ENCODE measurements around the gene MAP10.

Gene MAP10

GRCh38 chr1:232795497-232796053 lies 9.6 kb upstream of the MAP10 start:
- no peaks in the 10 kb centered on the region for H4K20me1 ChIP-seq (ENCODE audit: insufficient read depth, low read length)
- no peak overlapping the region for H3K4me2 ChIP-seq (ENCODE audit: low read length)
- H2AFZ ChIP-seq (ENCODE audit: low read length), result no peak overlapping the region
- TF ChIP-seq EZH2 (IDR thresholded peaks at IDR 0.05; ENCODE audit: borderline replicate concordance, low read length) (no peak), CTCF (IDR thresholded peaks at IDR 0.05; ENCODE audit: low read length) (no peak)
- H3K9ac ChIP-seq (ENCODE audit: low read length), result no peak overlapping the region
- no peak overlapping the region for H3K4me3 ChIP-seq (ENCODE audit: low read depth, low read length, poor library complexity, severe bottlenecking)
- no peaks in the 10 kb centered on the region for H3F3A ChIP-seq (ENCODE audit: insufficient read depth, low read length)
- H3K9me2 ChIP-seq (ENCODE audit: low read depth, low read length), result no peaks in the 10 kb centered on the region
- H3K27ac ChIP-seq (ENCODE audit: low read depth, low read length, poor library complexity, severe bottlenecking), result no peak overlapping the region
- H3K79me2 ChIP-seq (ENCODE audit: insufficient read depth, low read length), result no peaks in the 10 kb centered on the region
- no peaks in the 10 kb centered on the region for H3K36me3 ChIP-seq (ENCODE audit: insufficient read depth, low read length)
- no peaks in the 10 kb centered on the region for H3K9me3 ChIP-seq (ENCODE audit: low read length)
- no peaks in the 10 kb centered on the region for H3K4me1 ChIP-seq (ENCODE audit: insufficient read depth, low read length, severe bottlenecking)
- H3K27me3 ChIP-seq (ENCODE audit: insufficient read depth, low read length), result no peaks in the 10 kb centered on the region

- Histone ChIP-seq H3K9me3 (ENCODE audit: low read length) (no peaks in the 10 kb centered on the region), H3K9ac (ENCODE audit: low read length) (no peak overlapping the region), H3K27me3 (ENCODE audit: insufficient read depth, low read length) (no peaks in the 10 kb centered on the region), H2AFZ (ENCODE audit: low read length) (no peak overlapping the region), H3F3A (ENCODE audit: insufficient read depth, low read length) (no peaks in the 10 kb centered on the region), H3K9me2 (ENCODE audit: low read depth, low read length) (no peaks in the 10 kb centered on the region), H3K79me2 (ENCODE audit: insufficient read depth, low read length) (no peaks in the 10 kb centered on the region), H4K20me1 (ENCODE audit: insufficient read depth, low read length) (no peaks in the 10 kb centered on the region), H3K27ac (ENCODE audit: low read depth, low read length, poor library complexity, severe bottlenecking) (no peak overlapping the region), H3K4me2 (ENCODE audit: low read length) (no peak overlapping the region), H3K4me1 (ENCODE audit: insufficient read depth, low read length, severe bottlenecking) (no peaks in the 10 kb centered on the region), H3K4me3 (ENCODE audit: low read depth, low read length, poor library complexity, severe bottlenecking) (no peak overlapping the region), H3K36me3 (ENCODE audit: insufficient read depth, low read length) (no peaks in the 10 kb centered on the region)
- no peak for TF ChIP-seq EZH2 (IDR thresholded peaks at IDR 0.05; ENCODE audit: borderline replicate concordance, low read length)
- no peak for TF ChIP-seq CTCF (IDR thresholded peaks at IDR 0.05; ENCODE audit: low read length)
These were observed 7.2 kb upstream of the MAP10 start for GRCh38 chr1:232797856-232798510.

- H4K20me1 ChIP-seq (ENCODE audit: insufficient read depth, low read length), result no peaks in the 10 kb centered on the region
- no peaks in the 10 kb centered on the region for H3K9me2 ChIP-seq (ENCODE audit: low read depth, low read length)
- H3K27ac ChIP-seq (ENCODE audit: low read depth, low read length, poor library complexity, severe bottlenecking), result no peak overlapping the region
- H2AFZ ChIP-seq (ENCODE audit: low read length), result no peak overlapping the region
- no peaks in the 10 kb centered on the region for H3K4me1 ChIP-seq (ENCODE audit: insufficient read depth, low read length, severe bottlenecking)
- TF ChIP-seq CTCF (IDR thresholded peaks at IDR 0.05; ENCODE audit: low read length), result no peak
- TF ChIP-seq EZH2 (IDR thresholded peaks at IDR 0.05; ENCODE audit: borderline replicate concordance, low read length), result no peak
- H3F3A ChIP-seq (ENCODE audit: insufficient read depth, low read length), result no peaks in the 10 kb centered on the region
- H3K36me3 ChIP-seq (ENCODE audit: insufficient read depth, low read length), result no peaks in the 10 kb centered on the region
- H3K4me3 ChIP-seq (ENCODE audit: low read depth, low read length, poor library complexity, severe bottlenecking), result no peak overlapping the region
- no peaks in the 10 kb centered on the region for H3K79me2 ChIP-seq (ENCODE audit: insufficient read depth, low read length)
- H3K4me2 ChIP-seq (ENCODE audit: low read length), result no peak overlapping the region
- H3K27me3 ChIP-seq (ENCODE audit: insufficient read depth, low read length), result no peaks in the 10 kb centered on the region
- H3K9ac ChIP-seq (ENCODE audit: low read length), result no peak overlapping the region
- H3K9me3 ChIP-seq (ENCODE audit: low read length), result no peaks in the 10 kb centered on the region
These were observed 6.3 kb upstream of the MAP10 start for GRCh38 chr1:232798920-232799319.
